ENCODE measurements around the gene MANSC4.

Gene MANSC4

GRCh38 chr12:27802511-27802910 is 22.5 kb upstream of the MANSC4 start:
- no peak for TF ChIP-seq CTCF (IDR thresholded peaks at IDR 0.05; ENCODE audit: control insufficient read depth, insufficient read depth, low read depth, low read length, missing control alignments)
- no peak for DNase-seq (ENCODE audit: low read depth)
- no peak overlapping the region for H3K4me3 ChIP-seq (ENCODE audit: control insufficient read depth, low read depth, low read length)

- TF ChIP-seq CTCF (IDR thresholded peaks at IDR 0.05; ENCODE audit: control insufficient read depth, insufficient read depth, low read depth, low read length, missing control alignments) = no peak
- H3K4me3 ChIP-seq (ENCODE audit: control insufficient read depth, low read depth, low read length) = no peak overlapping the region
- DNase-seq (ENCODE audit: low read depth) = no peak
Observed at GRCh38 chr12:27801630-27802029, 21.6 kb upstream of the MANSC4 start.

GRCh38 chr12:27800819-27801218 is 20.8 kb upstream of the MANSC4 start:
- no peak for TF ChIP-seq CTCF (IDR thresholded peaks at IDR 0.05; ENCODE audit: control insufficient read depth, insufficient read depth, low read depth, low read length, missing control alignments)
- no peak overlapping the region for H3K4me3 ChIP-seq (ENCODE audit: control insufficient read depth, low read depth, low read length)
- no peak for DNase-seq (ENCODE audit: low read depth)

GRCh38 chr12:27797301-27798025 is 17.4 kb upstream of the MANSC4 start:
- DNase-seq (ENCODE audit: low read depth) = no peak
- TF ChIP-seq CTCF (IDR thresholded peaks at IDR 0.05; ENCODE audit: control insufficient read depth, insufficient read depth, low read depth, low read length, missing control alignments) = no peak
- H3K4me3 ChIP-seq (ENCODE audit: control insufficient read depth, low read depth, low read length) = no peak overlapping the region

GRCh38 chr12:27796128-27796527 is 16.1 kb upstream of the MANSC4 start:
- no peak for TF ChIP-seq CTCF (IDR thresholded peaks at IDR 0.05; ENCODE audit: control insufficient read depth, insufficient read depth, low read depth, low read length, missing control alignments)
- no peak for DNase-seq (ENCODE audit: low read depth)
- H3K4me3 ChIP-seq (ENCODE audit: control insufficient read depth, low read depth, low read length) = no peak overlapping the region

GRCh38 chr12:27794818-27795584 is 15.0 kb upstream of the MANSC4 start:
- DNase-seq (ENCODE audit: low read depth) = no peak
- H3K4me3 ChIP-seq (ENCODE audit: control insufficient read depth, low read depth, low read length) = no peak overlapping the region
- TF ChIP-seq CTCF (IDR thresholded peaks at IDR 0.05; ENCODE audit: control insufficient read depth, insufficient read depth, low read depth, low read length, missing control alignments) = no peak
